Osteocyte (in vitro differentiated cells): ENCODE data around the gene BCL7A. TPM values are rescaled to one million over a fixed set of nuclear protein-coding genes. Genes with fewer than 3 reads are reported as not detected.

Experiments used
- DNase-seq: peaks from one replicate; pipeline ENCODE4 v3.0.0; 2021; ENCODE audit warnings: mixed read lengths; ENCODE audit not compliant: unreplicated experiment; ENCODE audit errors: extremely low spot score
- H3K27ac Mint-ChIP-seq: one replicate; pipeline ENCODE4 v1.8.0; 2021; ENCODE audit warnings: mild to moderate bottlenecking, mixed read lengths; ENCODE audit not compliant: unreplicated experiment
- H3K27me3 Mint-ChIP-seq: one replicate; pipeline ENCODE4 v1.8.0; 2021; ENCODE audit warnings: mixed read lengths; ENCODE audit not compliant: unreplicated experiment
- H3K36me3 Mint-ChIP-seq: one replicate; pipeline ENCODE4 v1.8.0; 2021; ENCODE audit warnings: mixed read lengths; ENCODE audit not compliant: unreplicated experiment
- H3K4me1 Mint-ChIP-seq: one replicate; pipeline ENCODE4 v1.8.0; 2021; ENCODE audit warnings: mixed read lengths; ENCODE audit not compliant: unreplicated experiment
- H3K4me3 Mint-ChIP-seq: one replicate; pipeline ENCODE4 v1.8.0; 2021; ENCODE audit warnings: mild to moderate bottlenecking, moderate library complexity, mixed read lengths; ENCODE audit not compliant: unreplicated experiment
- H3K9me3 Mint-ChIP-seq: one replicate; pipeline ENCODE4 v1.8.0; 2021; ENCODE audit warnings: mixed read lengths; ENCODE audit not compliant: unreplicated experiment
- total RNA-seq: library from RNA; stranded (reverse); gene quantifications from 2 replicates; pipeline ENCODE4 v1.2.1, GENCODE V29; 2021
- TF ChIP-seq, protein P1 (sequence below): fragments of 200-600 bp; sonication (generic); IDR thresholded peaks from 2 replicates; pipeline ENCODE4 v1.5.0; 2021; ENCODE audit warnings: antibody characterized with exemption, mild to moderate bottlenecking, moderate library complexity

Gene BCL7A
- total RNA-seq, 1 donor from 2014 or later, result 10.0 TPM

DNA sequence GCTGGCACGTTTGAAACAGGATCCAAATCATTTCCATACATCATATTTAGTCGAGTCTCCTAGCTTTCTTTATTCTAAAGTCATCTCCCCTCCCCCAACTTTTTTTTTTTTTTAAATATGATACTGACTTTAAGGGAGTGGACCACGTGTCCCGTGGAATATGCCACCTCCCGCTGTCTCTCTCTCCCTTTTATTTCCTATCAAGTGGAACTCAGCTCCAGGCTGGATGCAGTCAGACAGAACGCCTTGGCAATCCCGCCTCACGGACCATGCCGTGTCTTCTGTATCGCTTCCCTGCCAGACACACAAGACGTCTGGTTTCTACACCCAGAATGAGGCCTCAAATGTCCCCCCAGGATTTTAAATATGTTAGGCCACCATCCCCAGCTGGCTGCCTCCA lies 21.2 kb downstream of the BCL7A start:
- Mint-ChIP-seq H3K36me3 (peaks cover 22% of the 10 kb centered on the region), H3K9me3 (no peaks in the 10 kb centered on the region), H3K27ac (no peak overlapping the region), H3K27me3 (no peaks in the 10 kb centered on the region), H3K4me1 (no peaks in the 10 kb centered on the region), H3K4me3 (no peak overlapping the region)
- TF ChIP-seq, protein P1, sequence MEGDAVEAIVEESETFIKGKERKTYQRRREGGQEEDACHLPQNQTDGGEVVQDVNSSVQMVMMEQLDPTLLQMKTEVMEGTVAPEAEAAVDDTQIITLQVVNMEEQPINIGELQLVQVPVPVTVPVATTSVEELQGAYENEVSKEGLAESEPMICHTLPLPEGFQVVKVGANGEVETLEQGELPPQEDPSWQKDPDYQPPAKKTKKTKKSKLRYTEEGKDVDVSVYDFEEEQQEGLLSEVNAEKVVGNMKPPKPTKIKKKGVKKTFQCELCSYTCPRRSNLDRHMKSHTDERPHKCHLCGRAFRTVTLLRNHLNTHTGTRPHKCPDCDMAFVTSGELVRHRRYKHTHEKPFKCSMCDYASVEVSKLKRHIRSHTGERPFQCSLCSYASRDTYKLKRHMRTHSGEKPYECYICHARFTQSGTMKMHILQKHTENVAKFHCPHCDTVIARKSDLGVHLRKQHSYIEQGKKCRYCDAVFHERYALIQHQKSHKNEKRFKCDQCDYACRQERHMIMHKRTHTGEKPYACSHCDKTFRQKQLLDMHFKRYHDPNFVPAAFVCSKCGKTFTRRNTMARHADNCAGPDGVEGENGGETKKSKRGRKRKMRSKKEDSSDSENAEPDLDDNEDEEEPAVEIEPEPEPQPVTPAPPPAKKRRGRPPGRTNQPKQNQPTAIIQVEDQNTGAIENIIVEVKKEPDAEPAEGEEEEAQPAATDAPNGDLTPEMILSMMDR, result no peak
- DNase-seq, result no peak

DNA sequence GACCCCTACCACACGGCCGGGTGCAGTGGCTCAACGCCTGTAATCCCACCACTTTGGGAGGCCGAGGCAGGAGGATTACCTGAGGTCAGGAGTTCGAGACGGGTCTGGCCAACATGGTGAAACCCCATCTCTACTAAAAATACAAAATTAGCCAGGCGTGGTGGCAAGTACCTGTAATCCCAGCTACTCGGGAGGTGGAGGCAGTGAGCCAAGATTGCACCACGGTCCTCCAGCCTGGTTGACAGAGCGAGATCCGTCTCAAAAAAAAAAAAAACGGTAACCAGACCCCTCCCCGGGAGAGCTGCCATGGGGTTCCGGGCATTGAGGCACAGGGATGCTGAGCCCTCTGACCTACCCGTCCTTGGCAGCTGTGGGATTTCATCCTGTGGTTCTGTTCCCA lies 21.8 kb downstream of the BCL7A start:
- no peak overlapping the region for H3K27ac Mint-ChIP-seq
- H3K4me3 Mint-ChIP-seq, result no peak overlapping the region
- no peaks in the 10 kb centered on the region for H3K9me3 Mint-ChIP-seq
- TF ChIP-seq, protein P1, result no peak
- peaks cover 22% of the 10 kb centered on the region for H3K36me3 Mint-ChIP-seq
- H3K27me3 Mint-ChIP-seq, result no peaks in the 10 kb centered on the region
- H3K4me1 Mint-ChIP-seq, result no peaks in the 10 kb centered on the region
- DNase-seq, result no peak

DNA sequence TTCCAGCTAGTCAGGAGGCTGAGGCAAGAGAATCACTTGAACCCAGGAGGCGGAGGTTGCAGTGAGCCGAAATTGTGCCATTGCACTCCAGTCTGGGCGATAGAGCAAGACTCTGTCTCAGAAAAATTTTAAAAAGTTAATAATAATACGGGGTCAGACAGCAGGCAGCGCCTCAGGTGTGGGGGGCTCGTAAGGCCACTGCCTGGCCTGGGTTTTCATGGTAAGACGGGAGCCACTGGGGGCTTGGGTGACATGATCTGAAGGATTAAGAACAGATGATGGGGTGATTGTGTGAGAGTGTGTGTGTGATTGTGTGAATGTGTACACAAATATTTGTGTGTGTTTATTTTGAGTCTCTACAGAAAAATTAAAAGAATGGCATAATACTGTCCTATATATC lies 23.6 kb downstream of the BCL7A start:
- no peak overlapping the region for H3K27ac Mint-ChIP-seq
- DNase-seq, result no peak
- H3K4me3 Mint-ChIP-seq, result no peak overlapping the region
- H3K4me1 Mint-ChIP-seq, result no peaks in the 10 kb centered on the region
- H3K36me3 Mint-ChIP-seq, result peaks cover 22% of the 10 kb centered on the region
- TF ChIP-seq, protein P1, result no peak
- no peaks in the 10 kb centered on the region for H3K27me3 Mint-ChIP-seq
- H3K9me3 Mint-ChIP-seq, result no peaks in the 10 kb centered on the region

DNA sequence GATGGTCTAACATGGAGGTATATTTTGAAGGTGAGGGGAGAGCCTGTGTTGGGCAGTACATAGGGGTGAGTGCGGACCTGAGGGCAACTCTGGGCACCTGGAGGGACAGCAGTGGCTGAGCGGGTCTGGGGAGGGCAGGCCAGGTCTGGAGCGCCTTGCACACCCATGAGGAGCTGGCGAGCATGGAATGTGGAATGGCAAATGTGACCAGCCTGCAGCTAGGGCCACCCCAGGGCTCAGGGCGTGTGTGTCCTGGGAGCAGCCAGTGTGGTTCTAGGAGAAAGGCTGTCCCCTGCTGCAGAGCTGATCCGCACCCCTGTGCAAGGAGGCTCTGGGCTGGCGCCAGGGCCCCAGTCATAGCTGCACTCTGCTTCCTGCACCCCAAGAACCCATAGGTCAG lies 24.5 kb downstream of the BCL7A start:
- Mint-ChIP-seq H3K4me3 (no peak overlapping the region), H3K27me3 (no peaks in the 10 kb centered on the region), H3K36me3 (peaks cover 20% of the 10 kb centered on the region), H3K27ac (no peak overlapping the region), H3K4me1 (no peaks in the 10 kb centered on the region), H3K9me3 (no peaks in the 10 kb centered on the region)
- TF ChIP-seq, protein P1, result no peak
- DNase-seq, result no peak

DNA sequence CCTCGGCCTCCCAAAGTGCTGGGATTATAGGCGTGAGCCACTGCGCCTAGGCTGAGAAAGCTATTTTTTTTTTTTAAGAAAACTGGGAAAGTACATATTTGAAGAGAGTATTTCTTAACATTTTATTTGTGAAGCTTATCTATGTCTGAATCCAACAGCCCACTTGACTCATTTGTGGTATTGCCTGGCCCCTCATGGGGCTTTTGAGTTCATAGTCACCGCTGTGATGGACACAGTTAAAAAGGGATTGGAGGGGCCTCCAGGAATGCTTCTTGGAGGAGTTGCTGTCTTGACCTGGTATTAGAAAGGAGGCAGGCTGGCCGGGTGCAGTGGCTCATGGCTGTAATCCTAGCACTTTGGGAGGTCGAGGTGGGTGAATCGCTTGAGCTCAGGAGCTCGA lies 26.5 kb downstream of the BCL7A start:
- H3K4me1 Mint-ChIP-seq, result no peaks in the 10 kb centered on the region
- H3K27ac Mint-ChIP-seq, result no peak overlapping the region
- TF ChIP-seq, protein P1, result no peak
- no peak overlapping the region for H3K4me3 Mint-ChIP-seq
- peaks cover 11% of the 10 kb centered on the region for H3K36me3 Mint-ChIP-seq
- no peak for DNase-seq
- no peaks in the 10 kb centered on the region for H3K9me3 Mint-ChIP-seq
- H3K27me3 Mint-ChIP-seq, result no peaks in the 10 kb centered on the region
